HCT116 (cell line): ENCODE measurements around the gene C1S. TPM values are rescaled to one million over a fixed set of nuclear protein-coding genes. Genes with fewer than 3 reads are reported as not detected.

Source experiments
- ATAC-seq: fragments of 200-7000 bp; cut with Tn5 transposase; 2 replicates; pipeline ENCODE4 v1.9.1; 2020; ENCODE audit warnings: mild to moderate bottlenecking, moderate library complexity
- BruUV-seq: library from RNA; stranded (reverse); fragments of 400-500 nt; replicated peaks from 2 replicates; lab custom pipeline; 2021; lab: Mats Ljungman, UMichigan
- CTCF ChIA-PET: fragments of 300-600 bp; sonication (Branson Sonifier 250); formaldehyde crosslinking; loops from one replicate; lab custom pipeline; 2021; ENCODE audit warnings: antibody characterized with exemption; lab: Charles Lee
- POLR2A ChIA-PET: fragments of 300-600, 350-600 bp; sonication (Branson Sonifier 250); formaldehyde crosslinking; loops from one replicate; lab custom pipeline; 2021; ENCODE audit warnings: antibody characterized with exemption; lab: Charles Lee
- RAD21 ChIA-PET, 2 experiments: fragments of 300-600 bp; sonication (Branson Sonifier 250); formaldehyde crosslinking; loops; one replicate each; lab custom pipeline; 2023; ENCODE audit warnings: low total read pairs in 2 of 2; ENCODE audit not compliant: uncharacterized antibody in 2 of 2, unreplicated experiment in 2 of 2, low non-redundant PET in 1 of 2; lab: Charles Lee
- DNase-seq: peaks from one replicate; pipeline ENCODE4 v3.0.0-alpha.2; 2010; ENCODE audit warnings: low read depth, low spot score
- H2AFZ ChIP-seq: fragments of 200-600 bp; shearing (Covaris generic), sonication (generic); 2 replicates; pipeline ENCODE4 v1.6.1; 2017; ENCODE audit warnings: low read depth, mixed run types, mixed read lengths, antibody characterized with exemption, low read length; ENCODE audit not compliant: poor library complexity, severe bottlenecking
- H3K27ac ChIP-seq: 2 replicates; pipeline ENCODE4 v1.5.1; 2012; ENCODE audit warnings: low read depth, low read length
- H3K27me3 ChIP-seq: fragments of 200-600 bp; sonication (generic); 2 replicates; pipeline ENCODE4 v1.6.1; 2016; ENCODE audit warnings: mixed run types, low read length, mixed read lengths; ENCODE audit not compliant: insufficient read depth
- H3K36me3 ChIP-seq, 2 experiments: fragments of 200-500 bp in 1 of 2; fragments of 200-600 bp in 1 of 2; sonication (Bioruptor generic) in 1 of 2; sonication (generic) in 1 of 2; 2 replicates each; pipeline versions ENCODE4 v1.5.1 to v1.6.1; 2014 to 2016; ENCODE audit warnings: low read length in 2 of 2, inconsistent platforms in 1 of 2, mixed read lengths in 1 of 2, mixed run types in 1 of 2; ENCODE audit not compliant: insufficient read depth in 2 of 2, control insufficient read depth in 1 of 2
- H3K4me1 ChIP-seq, 2 experiments: fragments of 200-600 bp in 1 of 2; sonication (generic) in 1 of 2; 2 replicates each; pipeline versions ENCODE4 v1.5.1 to v1.6.1; 2012 to 2017; ENCODE audit warnings: low read length in 2 of 2, inconsistent platforms in 1 of 2, mild to moderate bottlenecking in 1 of 2, mixed read lengths in 1 of 2, mixed run types in 1 of 2, moderate library complexity in 1 of 2; ENCODE audit not compliant: insufficient read depth in 2 of 2, control insufficient read depth in 1 of 2
- H3K4me2 ChIP-seq: fragments of 200-600 bp; sonication (generic); 2 replicates; pipeline ENCODE4 v1.6.1; 2017; ENCODE audit warnings: mixed run types, low read length, mixed read lengths
- H3K4me3 ChIP-seq, 2 experiments: fragments of 200-600 bp in 1 of 2; sonication (generic) in 1 of 2; replicated peaks in 1 of 2; 2 replicates each; pipeline ENCODE4 v1.5.1; 2011 to 2016; ENCODE audit warnings: low read length in 2 of 2, control low read depth in 1 of 2, low read depth in 1 of 2, mild to moderate bottlenecking in 1 of 2, mixed read lengths in 1 of 2, mixed run types in 1 of 2
- H3K79me2 ChIP-seq: fragments of 200-600 bp; sonication (generic); 2 replicates; pipeline ENCODE4 v1.6.1; 2017; ENCODE audit warnings: mild to moderate bottlenecking, mixed run types, low read length, moderate library complexity, mixed read lengths; ENCODE audit not compliant: insufficient read depth
- H3K9ac ChIP-seq: fragments of 200-600 bp; sonication (generic); 2 replicates; pipeline ENCODE4 v1.6.1; 2016; ENCODE audit warnings: low read length, mixed read lengths
- H3K9me2 ChIP-seq: fragments of 200-600 bp; sonication (generic), shearing (Covaris generic); 2 replicates; pipeline ENCODE4 v1.6.1; 2017; ENCODE audit warnings: mixed run types, mild to moderate bottlenecking, moderate library complexity; ENCODE audit not compliant: insufficient read depth
- H3K9me3 ChIP-seq, 2 experiments: fragments of 200-500 bp in 1 of 2; fragments of 200-600 bp in 1 of 2; sonication (Bioruptor generic) in 1 of 2; sonication (generic) in 1 of 2; 2 replicates each; pipeline ENCODE4 v1.6.1; 2014 to 2017; ENCODE audit warnings: low read length in 2 of 2, mixed read lengths in 2 of 2, inconsistent platforms in 1 of 2, low read depth in 1 of 2, mild to moderate bottlenecking in 1 of 2, mixed run types in 1 of 2, moderate library complexity in 1 of 2; ENCODE audit not compliant: control insufficient read depth in 1 of 2, insufficient read depth in 1 of 2
- H4K20me1 ChIP-seq: fragments of 200-600 bp; sonication (generic), shearing (Covaris generic); 2 replicates; pipeline ENCODE4 v1.6.1; 2017; ENCODE audit warnings: mixed run types, mild to moderate bottlenecking, moderate library complexity; ENCODE audit not compliant: insufficient read depth
- CBX3 ChIP-seq: IDR thresholded peaks from 2 replicates; pipeline ENCODE4 v1.6.1; 2012; ENCODE audit warnings: low read depth
- CEBPB ChIP-seq: IDR thresholded peaks from 2 replicates; pipeline ENCODE4 v1.6.1; 2012; ENCODE audit warnings: low read depth
- CTCF ChIP-seq, 3 experiments: fragments of 200-600 bp in 1 of 3; sonication (generic) in 1 of 3; IDR thresholded peaks in 2 of 3; conservative IDR thresholded peaks in 1 of 3; 2 replicates each; pipeline ENCODE4 v1.5.1; 2012 to 2017; ENCODE audit warnings: low read depth in 2 of 3, low read length in 2 of 3, antibody characterized with exemption in 1 of 3, borderline replicate concordance in 1 of 3, control low read depth in 1 of 3, mild to moderate bottlenecking in 1 of 3, mixed read lengths in 1 of 3, mixed run types in 1 of 3, moderate library complexity in 1 of 3; ENCODE audit not compliant: insufficient read depth in 1 of 3
- ELF1 ChIP-seq: IDR thresholded peaks from 2 replicates; pipeline ENCODE4 v1.6.1; 2012; ENCODE audit warnings: low read depth, borderline replicate concordance
- EZH2 ChIP-seq: fragments of 200-600 bp; sonication (generic); IDR thresholded peaks from 2 replicates; pipeline ENCODE4 v1.6.1; 2017; ENCODE audit warnings: antibody characterized with exemption, mixed run types
- EZH2phosphoT487 ChIP-seq: fragments of 200-600 bp; IDR thresholded peaks from 2 replicates; pipeline ENCODE4 v1.6.1; 2018; ENCODE audit warnings: antibody characterized with exemption, borderline replicate concordance
- FOSL1 ChIP-seq: IDR thresholded peaks from 2 replicates; pipeline ENCODE4 v1.6.1; 2012; ENCODE audit warnings: low read depth
- JUND ChIP-seq: IDR thresholded peaks from 2 replicates; pipeline ENCODE4 v1.6.1; 2012
- POLR2AphosphoS5 ChIP-seq: IDR thresholded peaks from 2 replicates; pipeline ENCODE4 v1.6.1; 2011; ENCODE audit warnings: mild to moderate bottlenecking, low read depth, low read length, moderate library complexity
- RAD21 ChIP-seq: IDR thresholded peaks from 2 replicates; pipeline ENCODE4 v1.6.1; 2012; ENCODE audit warnings: low read depth, mild to moderate bottlenecking
- SIN3A ChIP-seq: IDR thresholded peaks from 2 replicates; pipeline ENCODE4 v1.6.1; 2012; ENCODE audit warnings: low read depth
- SP1 ChIP-seq: IDR thresholded peaks from 2 replicates; pipeline ENCODE4 v1.6.1; 2012; ENCODE audit warnings: low read depth
- SRF ChIP-seq: IDR thresholded peaks from 2 replicates; pipeline ENCODE4 v1.6.1; 2012; ENCODE audit warnings: low read depth
- YY1 ChIP-seq: IDR thresholded peaks from 2 replicates; pipeline ENCODE4 v1.6.1; 2011; ENCODE audit warnings: low read length, low read depth, moderate library complexity, mild to moderate bottlenecking; ENCODE audit not compliant: insufficient replicate concordance; ENCODE audit errors: extremely low read depth
- ZNF274 ChIP-seq: fragments of 200-500 bp; sonication (Bioruptor generic); IDR thresholded peaks from 2 replicates; pipeline ENCODE4 v1.6.1; 2014; ENCODE audit warnings: mild to moderate bottlenecking, low read depth, low read length, inconsistent platforms
- intact Hi-C: fragments of 100-400 bp; cut with micrococcal nuclease; formaldehyde crosslinking; loops from 2 replicates; pipeline ENCODE4 v1.10.0; 2022
- total RNA-seq: library from RNA; stranded (reverse); gene quantifications from one replicate; pipeline ENCODE4 v1.2.1, GENCODE V29; 2021; ENCODE audit not compliant: unreplicated experiment

C1S gene
- total RNA-seq, 1 experiment from 2014 or later = 2.4 TPM

GRCh38 chr12:7012024-7012607 lies 48.4 kb upstream of the C1S start:
- no peak overlapping the region for H2AFZ ChIP-seq
- intact Hi-C loops = no loop called here
- H4K20me1 ChIP-seq = no peaks in the 10 kb centered on the region
- CTCF ChIA-PET = no interaction called here
- no peak for TF ChIP-seq FOSL1
- TF ChIP-seq EZH2 = no peak
- no peak for TF ChIP-seq JUND
- TF ChIP-seq YY1 = no peak
- TF ChIP-seq POLR2AphosphoS5 = no peak
- no peak for TF ChIP-seq CTCF (IDR thresholded peaks at IDR 0.05 in 2 of 3, conservative IDR thresholded peaks at IDR 0.05 in 1 of 3; ENCODE audit: borderline replicate concordance in 1 of 3, insufficient read depth in 1 of 3, low read depth in 2 of 3, low read length in 2 of 3)
- TF ChIP-seq ZNF274 = no peak
- TF ChIP-seq RAD21 = no peak
- TF ChIP-seq CEBPB = no peak
- TF ChIP-seq CBX3 = no peak
- no peak for TF ChIP-seq SRF
- TF ChIP-seq SIN3A = no peak
- no peak for TF ChIP-seq SP1
- no peak for TF ChIP-seq ELF1
- no peak for TF ChIP-seq EZH2phosphoT487
- TF ChIP-seq, all 23 proteins: peak for 0
- Histone ChIP-seq H3K27ac (no peak overlapping the region), H3K9me3 (no peaks in the 10 kb centered on the region), H3K79me2 (peaks cover 46% of the 10 kb centered on the region), H3K4me3 (no peak overlapping the region), H3K27me3 (no peaks in the 10 kb centered on the region), H3K4me1 (peaks cover 4 to 5% of the 10 kb centered on the region in 2 experiments; a peak in 3 of 4 replicates), H3K36me3 (peaks cover 6 to 9% of the 10 kb centered on the region in 2 experiments; a peak in 2 of 4 replicates), H3K9me2 (no peaks in the 10 kb centered on the region), H3K4me2 (no peak overlapping the region), H3K9ac (no peak overlapping the region)
- POLR2A ChIA-PET = interaction anchor here (1.0 kb wide), 1 partner anchor 15 kb away, joined by 3 read pairs; no protein-coding TSS in a partner anchor
- no TSS peak for BruUV-seq
- DNase-seq (no peak), ATAC-seq (no peak)
- RAD21 ChIA-PET = no interaction called here
